K562 (cell line): ENCODE results near the gene SPOCK2.

Experiments used
- CEBPB ChIP-seq: fragments of 450-650 bp; IDR thresholded peaks from 2 replicates; pipeline ENCODE4 v1.6.1; 2016; ENCODE audit warnings: missing genetic modification characterization, missing compliant biosample characterization
- CHD4 ChIP-seq: fragments of 200-600 bp; sonication (generic); IDR thresholded peaks from 3 replicates; pipeline ENCODE4 v1.6.1; 2012; ENCODE audit warnings: low read depth, mild to moderate bottlenecking, mixed read lengths, low read length, inconsistent platforms; ENCODE audit not compliant: insufficient read depth, insufficient replicate concordance, poor library complexity, severe bottlenecking
- CTCF ChIP-seq, 3 experiments: IDR thresholded peaks in 2 of 3; conservative IDR thresholded peaks in 1 of 3; 2 replicates each; pipeline ENCODE4 v1.5.1; 2011 to 2012; ENCODE audit warnings: low read length in 3 of 3, mild to moderate bottlenecking in 3 of 3, control low read depth in 2 of 3, improper control_type of control experiment in 1 of 3, inconsistent platforms in 1 of 3, low read depth in 1 of 3, mixed read lengths in 1 of 3, moderate library complexity in 1 of 3; ENCODE audit not compliant: insufficient read depth in 2 of 3
- ESRRA ChIP-seq: fragments of 450-650 bp; IDR thresholded peaks from 2 replicates; pipeline ENCODE4 v1.6.1; 2014; ENCODE audit warnings: low read depth, mild to moderate bottlenecking, moderate library complexity, borderline replicate concordance
- FOXM1 ChIP-seq, 2 experiments: fragments of 450-650 bp in 1 of 2; sonication (generic) in 1 of 2; formaldehyde crosslinking in 1 of 2; IDR thresholded peaks; 2 replicates each; pipeline versions ENCODE4 v1.6.1 to v1.9.0; 2017 to 2022; ENCODE audit warnings: low read depth in 2 of 2, mild to moderate bottlenecking in 2 of 2, missing genetic modification reagents in 1 of 2, moderate library complexity in 1 of 2
- HDAC6 ChIP-seq: IDR thresholded peaks from 2 replicates; pipeline ENCODE4 v1.6.1; 2012; ENCODE audit warnings: low read depth, mild to moderate bottlenecking, control low read depth, inconsistent platforms, low read length, moderate library complexity
- HMG20B ChIP-seq: fragments of 250-450 bp; sonication (Bioruptor Pico); IDR thresholded peaks from 2 replicates; pipeline ENCODE4 v1.5.0; 2021; ENCODE audit warnings: mild to moderate bottlenecking
- LARP7 ChIP-seq: fragments of 450-650 bp; IDR thresholded peaks from 2 replicates; pipeline ENCODE4 v1.6.1; 2016
- SMARCB1 ChIP-seq: IDR thresholded peaks from 2 replicates; pipeline ENCODE4 v1.6.1; 2011; ENCODE audit warnings: improper control_type of control experiment, low read depth; ENCODE audit not compliant: insufficient read length
- ZBTB7A ChIP-seq: IDR thresholded peaks from 2 replicates; pipeline ENCODE4 v1.6.1; 2011; ENCODE audit warnings: low read depth, mild to moderate bottlenecking, low read length, moderate library complexity, borderline replicate concordance; ENCODE audit not compliant: control insufficient read depth
- ZNF609 ChIP-seq: sonication (generic); formaldehyde crosslinking; IDR thresholded peaks from 2 replicates; pipeline ENCODE4 v1.8.1; 2023; ENCODE audit warnings: missing genetic modification reagents, mild to moderate bottlenecking, borderline replicate concordance
- ZNF644 ChIP-seq: fragments of 200-800 bp; sonication (Bioruptor generic); IDR thresholded peaks from 2 replicates; pipeline ENCODE4 v1.6.1; 2016; ENCODE audit warnings: low read depth, missing genetic modification characterization, missing compliant biosample characterization

- no peak for TF ChIP-seq CEBPB (tag)
- TF ChIP-seq CTCF (IDR thresholded peaks at IDR 0.05 in 2 of 3, conservative IDR thresholded peaks at IDR 0.05 in 1 of 3; ENCODE audit: insufficient read depth in 2 of 3, low read depth in 1 of 3, low read length in 3 of 3), result no peak
- no peak for TF ChIP-seq HMG20B
- no peak for TF ChIP-seq ESRRA
- TF ChIP-seq HDAC6, result no peak
- TF ChIP-seq CHD4, result no peak
- TF ChIP-seq ZBTB7A, result no peak
- TF ChIP-seq ZNF644 (tag), result no peak
- no peak for TF ChIP-seq LARP7
- TF ChIP-seq FOXM1 (IDR thresholded peaks at IDR 0.05; ENCODE audit: low read depth), result no peak
- no peak for TF ChIP-seq FOXM1 (CRISPR knock-in tag; IDR thresholded peaks at IDR 0.05; ENCODE audit: low read depth)
- no peak for TF ChIP-seq ZNF609 (CRISPR knock-in tag)
- no peak for TF ChIP-seq SMARCB1
These were observed 21.8 kb downstream of the SPOCK2 start for GRCh38 chr10:72066318-72067284.
